Hepatocyte (in vitro differentiated cells): ENCODE results near the gene OGFR.

Source experiments
- CTCF ChIP-seq: fragments of 200-600 bp; sonication (generic); IDR thresholded peaks from 2 replicates; pipeline ENCODE4 v1.5.1; 2016; ENCODE audit warnings: antibody characterized with exemption, mild to moderate bottlenecking; ENCODE audit not compliant: poor library complexity
- EZH2 ChIP-seq: fragments of 200-600 bp; sonication (generic); IDR thresholded peaks from 2 replicates; pipeline ENCODE4 v1.6.1; 2016; ENCODE audit warnings: antibody characterized with exemption, mild to moderate bottlenecking, borderline replicate concordance
- EZH2phosphoT487 ChIP-seq: fragments of 200-600 bp; sonication (generic); IDR thresholded peaks from one replicate; pipeline ENCODE4 v1.6.1; 2018; ENCODE audit warnings: antibody characterized with exemption, mild to moderate bottlenecking, low read depth, moderate library complexity; ENCODE audit not compliant: unreplicated experiment, severe bottlenecking

DNA sequence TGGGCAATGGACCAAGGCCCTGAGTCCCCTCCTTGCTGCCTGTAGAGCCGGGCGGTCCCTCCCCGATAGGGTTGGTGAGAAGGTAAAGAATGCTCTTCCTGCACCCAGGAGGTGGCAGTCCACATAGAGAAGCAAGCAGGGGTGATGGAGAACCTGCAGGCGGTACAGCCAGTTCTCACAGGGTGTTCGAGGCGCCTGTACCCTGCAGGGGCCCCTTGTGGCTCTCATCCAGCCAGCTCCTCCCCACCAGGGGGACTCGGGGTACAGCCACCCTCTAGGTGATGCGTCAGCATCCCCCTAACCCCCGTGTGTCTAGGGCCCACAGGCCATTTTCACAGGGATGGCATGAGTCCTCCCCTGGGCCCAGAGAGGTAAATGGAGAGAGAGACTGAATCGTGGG lies 7.1 kb downstream of the OGFR start:
- TF ChIP-seq CTCF (no peak), EZH2 (no peak), EZH2phosphoT487 (no peak)
